ENCODE data around the gene ALAS1. TPM values are rescaled to one million over a fixed set of nuclear protein-coding genes. Genes with fewer than 3 reads are reported as not detected.

The ALAS1 gene
- total and polyA plus RNA-seq, 2 donors (not counting 3 experiments of a cell fraction or from before 2014, with no cell fraction given) = 45.1 to 72.1 TPM

DNA sequence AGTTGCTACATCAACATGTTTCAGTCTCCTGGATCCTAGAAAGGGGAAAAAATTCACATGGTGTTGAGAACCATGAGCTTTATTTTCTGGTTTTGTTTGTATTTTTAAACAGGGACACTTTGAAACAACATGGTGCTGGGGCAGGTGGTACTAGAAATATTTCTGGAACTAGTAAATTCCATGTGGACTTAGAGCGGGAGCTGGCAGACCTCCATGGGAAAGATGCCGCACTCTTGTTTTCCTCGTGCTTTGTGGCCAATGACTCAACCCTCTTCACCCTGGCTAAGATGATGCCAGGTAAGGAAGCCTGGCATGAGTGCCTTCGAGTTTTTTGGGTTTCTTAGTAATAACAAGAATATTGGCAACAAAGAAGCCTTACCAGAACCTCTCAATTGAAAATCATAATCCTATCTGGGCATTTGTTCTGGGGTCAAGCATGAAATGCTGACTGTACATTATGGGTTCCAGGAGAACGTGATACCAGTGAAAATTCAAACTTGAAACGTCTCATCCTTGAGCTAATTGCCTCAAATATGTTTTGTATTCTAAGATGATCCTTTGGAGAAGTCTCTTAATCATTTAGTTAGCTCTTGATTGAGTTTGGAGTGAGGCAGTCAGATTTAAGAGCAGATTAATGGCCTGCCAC, 7.9 kb downstream of the ALAS1 start:
- H4K20me1 ChIP-seq (replicated peaks; ENCODE audit: control insufficient read depth, extremely low read depth, insufficient read depth, low read length) = no peaks in the 10 kb centered on the region
- H3K4me1 ChIP-seq (ENCODE audit: control insufficient read depth, extremely low read depth, insufficient read depth, low read length) = no peaks in the 10 kb centered on the region
- peaks cover 46 to 57% of the 10 kb centered on the region in 2 experiments for H3K36me3 ChIP-seq (ENCODE audit: control insufficient read depth in 2 of 2, extremely low read depth in 1 of 2, insufficient read depth in 2 of 2, low read length in 2 of 2)
- H3K9me3 ChIP-seq (replicated peaks; ENCODE audit: control insufficient read depth, insufficient read depth, low read length) = no peaks in the 10 kb centered on the region
- H3K9ac ChIP-seq (replicated peaks; ENCODE audit: extremely low read depth, insufficient read depth, low read length) = no peak overlapping the region
- POLR2A ChIA-PET = no interaction called here
- no peaks in the 10 kb centered on the region for H3K79me2 ChIP-seq (ENCODE audit: control insufficient read depth, insufficient read depth, low read length)
- BruUV-seq (replicated peaks) = no TSS peak
- intact Hi-C loops (cut with micrococcal nuclease) (no loop called here), dilution Hi-C loops (cut with MboI; ENCODE audit: extremely low pct_ligation_motif_present, low sequenced_read_pairs) (no loop called here)
- FAIRE-seq (no peak), DNase-seq (ENCODE audit: low read depth, low spot score) (no peak)
- TF ChIP-seq POLR2A (IDR thresholded peaks at IDR 0.05; ENCODE audit: low read depth, low read length) (no peak), JUN (IDR thresholded peaks at IDR 0.05; ENCODE audit: borderline replicate concordance, insufficient read depth, insufficient read length, low read depth) (no peak), GATA2 (IDR thresholded peaks at IDR 0.05; ENCODE audit: insufficient read depth, insufficient read length, low read depth, low read length) (no peak), POLR2AphosphoS5 (IDR thresholded peaks at IDR 0.05; ENCODE audit: insufficient read depth, low read depth, low read length) (no peak), MYC (IDR thresholded peaks at IDR 0.05; ENCODE audit: low read depth, low read length) (no peak)
- TF ChIP-seq, protein P1, sequence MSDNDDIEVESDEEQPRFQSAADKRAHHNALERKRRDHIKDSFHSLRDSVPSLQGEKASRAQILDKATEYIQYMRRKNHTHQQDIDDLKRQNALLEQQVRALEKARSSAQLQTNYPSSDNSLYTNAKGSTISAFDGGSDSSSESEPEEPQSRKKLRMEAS (IDR thresholded peaks at IDR 0.05; ENCODE audit: insufficient read depth, insufficient read length) = no peak
- H2AFZ ChIP-seq (ENCODE audit: low read depth, low read length) = no peak overlapping the region
- H3K4me3 ChIP-seq (replicated peaks in 1 of 3; ENCODE audit: insufficient read depth in 1 of 3, low read depth in 1 of 3, low read length in 3 of 3) = no peak overlapping the region
- no peaks in the 10 kb centered on the region for H3K9me1 ChIP-seq (replicated peaks; ENCODE audit: control insufficient read depth, extremely low read depth, insufficient read depth, low read length)
- CTCF ChIA-PET = interaction anchor here (1.0 to 1.5 kb wide), 2 partner anchors 14 to 17 kb away, joined by 3 read pairs; no protein-coding TSS in a partner anchor
- H3K4me2 ChIP-seq (ENCODE audit: insufficient read depth, low read length) = no peak overlapping the region
- no peaks in the 10 kb centered on the region for H3K27me3 ChIP-seq (ENCODE audit: control insufficient read depth in 2 of 2, insufficient read depth in 2 of 2, low read length in 2 of 2)
- no peak overlapping the region for H3K27ac ChIP-seq (ENCODE audit: insufficient read depth, low read depth, low read length)

DNA sequence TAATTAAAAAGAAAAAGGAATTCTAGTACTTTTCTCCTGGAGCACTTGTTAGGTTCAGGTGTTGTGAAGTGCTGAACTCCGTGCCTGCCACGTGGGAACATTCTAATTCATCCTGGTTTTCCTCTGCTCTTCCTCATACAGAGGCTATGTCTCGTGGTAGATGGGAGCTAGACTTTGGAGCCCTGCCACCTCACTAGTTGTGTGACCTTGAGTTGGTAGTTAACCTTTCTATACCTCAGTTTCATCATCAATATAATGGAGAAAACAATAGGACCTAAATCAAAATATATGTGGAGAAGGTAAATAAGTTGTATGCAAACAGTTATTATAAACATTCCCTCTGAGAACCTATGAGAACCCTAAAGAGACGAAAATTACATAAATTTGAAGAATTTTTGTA, 10.6 kb downstream of the ALAS1 start:
- no peak overlapping the region for H3K4me3 ChIP-seq (replicated peaks in 1 of 3; ENCODE audit: insufficient read depth in 1 of 3, low read depth in 1 of 3, low read length in 3 of 3)
- dilution Hi-C loops (cut with MboI; ENCODE audit: extremely low pct_ligation_motif_present, low sequenced_read_pairs) = no loop called here
- peaks cover 45 to 59% of the 10 kb centered on the region in 2 experiments for H3K36me3 ChIP-seq (ENCODE audit: control insufficient read depth in 2 of 2, extremely low read depth in 1 of 2, insufficient read depth in 2 of 2, low read length in 2 of 2)
- intact Hi-C loops (cut with micrococcal nuclease) = no loop called here
- H3K79me2 ChIP-seq (ENCODE audit: control insufficient read depth, insufficient read depth, low read length) = no peaks in the 10 kb centered on the region
- no peaks in the 10 kb centered on the region for H3K4me1 ChIP-seq (ENCODE audit: control insufficient read depth, extremely low read depth, insufficient read depth, low read length)
- no peaks in the 10 kb centered on the region for H3K9me1 ChIP-seq (replicated peaks; ENCODE audit: control insufficient read depth, extremely low read depth, insufficient read depth, low read length)
- H3K9me3 ChIP-seq (replicated peaks; ENCODE audit: control insufficient read depth, insufficient read depth, low read length) = no peaks in the 10 kb centered on the region
- H4K20me1 ChIP-seq (replicated peaks; ENCODE audit: control insufficient read depth, extremely low read depth, insufficient read depth, low read length) = no peaks in the 10 kb centered on the region
- no peaks in the 10 kb centered on the region for H3K27me3 ChIP-seq (ENCODE audit: control insufficient read depth in 2 of 2, insufficient read depth in 2 of 2, low read length in 2 of 2)
- H3K9ac ChIP-seq (replicated peaks; ENCODE audit: extremely low read depth, insufficient read depth, low read length) = no peak overlapping the region
- FAIRE-seq = no peak
- no peak overlapping the region for H2AFZ ChIP-seq (ENCODE audit: low read depth, low read length)
- no peak for TF ChIP-seq EZH2 (IDR thresholded peaks at IDR 0.05; ENCODE audit: borderline replicate concordance, low read depth, low read length, severe bottlenecking)
- TF ChIP-seq, protein P2, sequence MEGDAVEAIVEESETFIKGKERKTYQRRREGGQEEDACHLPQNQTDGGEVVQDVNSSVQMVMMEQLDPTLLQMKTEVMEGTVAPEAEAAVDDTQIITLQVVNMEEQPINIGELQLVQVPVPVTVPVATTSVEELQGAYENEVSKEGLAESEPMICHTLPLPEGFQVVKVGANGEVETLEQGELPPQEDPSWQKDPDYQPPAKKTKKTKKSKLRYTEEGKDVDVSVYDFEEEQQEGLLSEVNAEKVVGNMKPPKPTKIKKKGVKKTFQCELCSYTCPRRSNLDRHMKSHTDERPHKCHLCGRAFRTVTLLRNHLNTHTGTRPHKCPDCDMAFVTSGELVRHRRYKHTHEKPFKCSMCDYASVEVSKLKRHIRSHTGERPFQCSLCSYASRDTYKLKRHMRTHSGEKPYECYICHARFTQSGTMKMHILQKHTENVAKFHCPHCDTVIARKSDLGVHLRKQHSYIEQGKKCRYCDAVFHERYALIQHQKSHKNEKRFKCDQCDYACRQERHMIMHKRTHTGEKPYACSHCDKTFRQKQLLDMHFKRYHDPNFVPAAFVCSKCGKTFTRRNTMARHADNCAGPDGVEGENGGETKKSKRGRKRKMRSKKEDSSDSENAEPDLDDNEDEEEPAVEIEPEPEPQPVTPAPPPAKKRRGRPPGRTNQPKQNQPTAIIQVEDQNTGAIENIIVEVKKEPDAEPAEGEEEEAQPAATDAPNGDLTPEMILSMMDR (IDR thresholded peaks at IDR 0.05; ENCODE audit: extremely low read depth in 1 of 2, insufficient read depth in 1 of 2, low read depth in 1 of 2, low read length in 2 of 2) = no peak
- TF ChIP-seq POLR2A (IDR thresholded peaks at IDR 0.05; ENCODE audit: low read depth, low read length) = no peak
- no peak for TF ChIP-seq GATA2 (IDR thresholded peaks at IDR 0.05; ENCODE audit: insufficient read depth, insufficient read length, low read depth, low read length)
- no peak for TF ChIP-seq FOS (IDR thresholded peaks at IDR 0.05; ENCODE audit: borderline replicate concordance, insufficient read depth, low read length)
- TF ChIP-seq, protein P1 (IDR thresholded peaks at IDR 0.05; ENCODE audit: insufficient read depth, insufficient read length) = no peak
- no peak for TF ChIP-seq JUN (IDR thresholded peaks at IDR 0.05; ENCODE audit: borderline replicate concordance, insufficient read depth, insufficient read length, low read depth)
- no peak for TF ChIP-seq POLR2AphosphoS5 (IDR thresholded peaks at IDR 0.05; ENCODE audit: insufficient read depth, low read depth, low read length)
- TF ChIP-seq MYC (IDR thresholded peaks at IDR 0.05; ENCODE audit: low read depth, low read length) = no peak
- BruUV-seq (replicated peaks) = no TSS peak
- no peak overlapping the region for H3K27ac ChIP-seq (ENCODE audit: insufficient read depth, low read depth, low read length)
- no peak overlapping the region for H3K4me2 ChIP-seq (ENCODE audit: insufficient read depth, low read length)
- ChIA-PET POLR2A (no interaction called here), CTCF (interaction anchor here (0.8 to 2.1 kb wide), 2 partner anchors 12 to 131 kb away, joined by 3 to 7 read pairs; no protein-coding TSS in a partner anchor)
- DNase-seq (ENCODE audit: low read depth, low spot score) = no peak
